MM.1S (cell line): ENCODE measurements around the gene SLC25A1.

ENCODE experiments used
- DNase-seq: peaks from one replicate; pipeline ENCODE4 v3.0.0-alpha.2; 2015
- H2AFZ ChIP-seq: fragments of 300-600 bp; sonication (generic); 2 replicates; pipeline ENCODE4 v1.6.0; 2016; ENCODE audit warnings: antibody characterized with exemption, low read length
- H3F3A ChIP-seq: fragments of 300-600 bp; sonication (generic); 2 replicates; pipeline ENCODE4 v1.6.1; 2016; ENCODE audit warnings: mild to moderate bottlenecking, antibody characterized with exemption, low read length, moderate library complexity, mixed read lengths; ENCODE audit not compliant: insufficient read depth
- H3K27ac ChIP-seq: fragments of 300-600 bp; sonication (generic); 2 replicates; pipeline ENCODE4 v1.5.1; 2016; ENCODE audit warnings: mild to moderate bottlenecking, low read length
- H3K27me3 ChIP-seq: fragments of 300-600 bp; sonication (generic); replicated peaks from 2 replicates; pipeline ENCODE4 v1.6.0; 2016; ENCODE audit warnings: low read length; ENCODE audit not compliant: insufficient read depth
- H3K36me3 ChIP-seq: fragments of 300-600 bp; sonication (generic); replicated peaks from 2 replicates; pipeline ENCODE4 v1.6.1; 2016; ENCODE audit warnings: mild to moderate bottlenecking, low read length, mixed read lengths; ENCODE audit not compliant: insufficient read depth
- H3K4me1 ChIP-seq: fragments of 300-600 bp; sonication (generic); 2 replicates; pipeline ENCODE4 v1.6.1; 2016; ENCODE audit warnings: low read length, mixed read lengths
- H3K4me2 ChIP-seq: fragments of 300-600 bp; sonication (generic); 2 replicates; pipeline ENCODE4 v1.6.0; 2016; ENCODE audit warnings: low read depth, low read length
- H3K4me3 ChIP-seq: fragments of 300-600 bp; sonication (generic); 2 replicates; pipeline ENCODE4 v1.5.1; 2016; ENCODE audit warnings: low read length, mixed read lengths
- H3K79me2 ChIP-seq: fragments of 300-600 bp; sonication (generic); 2 replicates; pipeline ENCODE4 v1.6.1; 2016; ENCODE audit warnings: mixed run types, low read length, mixed read lengths
- H3K9ac ChIP-seq: fragments of 300-600 bp; sonication (generic); 2 replicates; pipeline ENCODE4 v1.6.1; 2016; ENCODE audit warnings: low read length, mixed read lengths
- H3K9me2 ChIP-seq: fragments of 300-600 bp; sonication (generic); replicated peaks from 2 replicates; pipeline ENCODE4 v1.6.1; 2016; ENCODE audit warnings: mild to moderate bottlenecking, low read length, mixed read lengths; ENCODE audit not compliant: insufficient read depth
- H3K9me3 ChIP-seq: fragments of 300-600 bp; sonication (generic); replicated peaks from 2 replicates; pipeline ENCODE4 v1.6.1; 2016; ENCODE audit warnings: mild to moderate bottlenecking, low read length, mixed read lengths; ENCODE audit not compliant: insufficient read depth
- H4K20me1 ChIP-seq: fragments of 300-600 bp; sonication (generic); 2 replicates; pipeline ENCODE4 v1.6.1; 2016; ENCODE audit warnings: mild to moderate bottlenecking, low read length, moderate library complexity, mixed read lengths; ENCODE audit not compliant: insufficient read depth
- CTCF ChIP-seq: fragments of 300-600 bp; sonication (generic); IDR thresholded peaks from 2 replicates; pipeline ENCODE4 v1.5.1; 2016; ENCODE audit warnings: antibody characterized with exemption, low read length, mixed read lengths
- EZH2 ChIP-seq: fragments of 300-600 bp; sonication (generic); optimal IDR thresholded peaks from 2 replicates; pipeline ENCODE3; 2017; ENCODE audit warnings: low read depth, mild to moderate bottlenecking, antibody characterized with exemption, low read length, mixed read lengths
- EZH2phosphoT487 ChIP-seq: fragments of 300-600 bp; sonication (generic); IDR thresholded peaks from 2 replicates; pipeline ENCODE4 v1.6.1; 2018; ENCODE audit warnings: antibody characterized with exemption, low read length

The SLC25A1 gene

GRCh38 chr22:19224985-19225384 is 46.4 kb upstream of the SLC25A1 start:
- Histone ChIP-seq H3K9me3 (no peaks in the 10 kb centered on the region), H3K4me3 (no peak overlapping the region), H3K9ac (no peak overlapping the region), H4K20me1 (no peaks in the 10 kb centered on the region), H3K27ac (no peak overlapping the region), H3K4me2 (no peak overlapping the region), H2AFZ (no peak overlapping the region), H3K4me1 (no peaks in the 10 kb centered on the region), H3K27me3 (no peaks in the 10 kb centered on the region), H3K79me2 (no peaks in the 10 kb centered on the region), H3F3A (no peaks in the 10 kb centered on the region), H3K36me3 (no peaks in the 10 kb centered on the region), H3K9me2 (no peaks in the 10 kb centered on the region)
- no peak for TF ChIP-seq EZH2phosphoT487
- TF ChIP-seq EZH2, result no peak
- TF ChIP-seq CTCF, result no peak
- no peak for DNase-seq

- Histone ChIP-seq H2AFZ (no peak overlapping the region), H3K4me2 (no peak overlapping the region), H3F3A (no peaks in the 10 kb centered on the region), H3K79me2 (no peaks in the 10 kb centered on the region), H3K9ac (no peak overlapping the region), H3K36me3 (no peaks in the 10 kb centered on the region), H3K9me3 (no peaks in the 10 kb centered on the region), H3K4me1 (no peaks in the 10 kb centered on the region), H3K4me3 (no peak overlapping the region), H3K27ac (no peak overlapping the region), H4K20me1 (no peaks in the 10 kb centered on the region), H3K9me2 (no peaks in the 10 kb centered on the region), H3K27me3 (no peaks in the 10 kb centered on the region)
- TF ChIP-seq CTCF (no peak), EZH2phosphoT487 (no peak), EZH2 (no peak)
- DNase-seq, result no peak
These were observed 46.0 kb upstream of the SLC25A1 start for GRCh38 chr22:19224557-19224956.

- H3K79me2 ChIP-seq, result no peaks in the 10 kb centered on the region
- no peak overlapping the region for H3K27ac ChIP-seq
- no peaks in the 10 kb centered on the region for H3K36me3 ChIP-seq
- H3K4me1 ChIP-seq, result no peaks in the 10 kb centered on the region
- no peak for TF ChIP-seq CTCF
- no peak for TF ChIP-seq EZH2
- no peak overlapping the region for H3K4me2 ChIP-seq
- no peaks in the 10 kb centered on the region for H4K20me1 ChIP-seq
- no peak overlapping the region for H2AFZ ChIP-seq
- no peaks in the 10 kb centered on the region for H3K9me2 ChIP-seq
- H3K9me3 ChIP-seq, result no peaks in the 10 kb centered on the region
- H3K9ac ChIP-seq, result no peak overlapping the region
- H3F3A ChIP-seq, result no peaks in the 10 kb centered on the region
- H3K27me3 ChIP-seq, result no peaks in the 10 kb centered on the region
- H3K4me3 ChIP-seq, result no peak overlapping the region
- DNase-seq, result no peak
These were observed 45.1 kb upstream of the SLC25A1 start for GRCh38 chr22:19223617-19224016.
